Cardiac muscle cell (in vitro differentiated cells and primary cell): ENCODE measurements around the gene CTNNA2. TPM values are rescaled to one million over a fixed set of nuclear protein-coding genes. Genes with fewer than 3 reads are reported as not detected.

Source experiments
- DNase-seq, 2 donors: peaks; one replicate each; pipeline versions ENCODE4 v3.0.0 to v3.0.0-alpha.2; 2010 to 2017; ENCODE audit warnings: low read depth in 1 of 2, low spot score in 1 of 2
- H3K27ac ChIP-seq: fragments of 200-600 bp; sonication (generic); 2 replicates; pipeline ENCODE4 v1.5.1; 2016
- H3K27me3 ChIP-seq: fragments of 200-600 bp; sonication (generic); 2 replicates; pipeline ENCODE4 v1.6.0; 2016; ENCODE audit warnings: control low read depth
- H3K36me3 ChIP-seq: fragments of 200-600 bp; sonication (generic); 2 replicates; pipeline ENCODE4 v1.5.1; 2016; ENCODE audit warnings: control low read depth
- H3K4me1 ChIP-seq: fragments of 200-600 bp; sonication (generic); 2 replicates; pipeline ENCODE4 v1.8.1; 2017; ENCODE audit warnings: low read depth, mild to moderate bottlenecking, mixed run types
- H3K4me3 ChIP-seq: fragments of 200-600 bp; sonication (generic); 2 replicates; pipeline ENCODE4 v1.5.1; 2016; ENCODE audit warnings: mild to moderate bottlenecking
- H3K9me3 ChIP-seq: fragments of 200-600 bp; sonication (generic); 2 replicates; pipeline ENCODE4 v1.5.1; 2017; ENCODE audit warnings: low read depth, mild to moderate bottlenecking, control low read depth
- CTCF ChIP-seq: IDR thresholded peaks from 2 replicates; pipeline ENCODE4 v1.5.1; 2012; ENCODE audit warnings: low read depth, mild to moderate bottlenecking, low read length
- polyA plus RNA-seq: library from polyadenylated mRNA; unstranded; fragments of >200 nt; fragmentation: Nextera tagmentation; extraction: Ambion mirVana; gene quantifications from 2 replicates; pipeline ENCODE4 v1.2.1, GENCODE V29; 2016
- total RNA-seq: library from RNA; depleted of rRNA; stranded (reverse); fragments of >200 nt; gene quantifications from 2 replicates; pipeline ENCODE4 v1.2.3, GENCODE V29; 2016

CTNNA2 gene
- total and polyA plus RNA-seq, 2 experiments from 2014 or later: 7.4 to 17.4 TPM

- no peaks in the 10 kb centered on the region for H3K4me1 ChIP-seq
- no peak for DNase-seq
- H3K27ac ChIP-seq: no peak overlapping the region
- H3K4me3 ChIP-seq: no peak overlapping the region
- TF ChIP-seq CTCF: no peak
- H3K36me3 ChIP-seq: no peaks in the 10 kb centered on the region
- H3K9me3 ChIP-seq: no peaks in the 10 kb centered on the region
- H3K27me3 ChIP-seq: no peaks in the 10 kb centered on the region
Observed at GRCh38 chr2:79822136-79822535, 309.3 kb downstream of the CTNNA2 start.

GRCh38 chr2:79824086-79824786 is 311.4 kb downstream of the CTNNA2 start:
- Histone ChIP-seq H3K4me3 (no peak overlapping the region), H3K9me3 (no peaks in the 10 kb centered on the region), H3K4me1 (no peaks in the 10 kb centered on the region), H3K27ac (no peak overlapping the region), H3K36me3 (no peaks in the 10 kb centered on the region), H3K27me3 (no peaks in the 10 kb centered on the region)
- no peak for DNase-seq
- TF ChIP-seq CTCF: no peak

- Histone ChIP-seq H3K27ac (no peak overlapping the region), H3K27me3 (no peaks in the 10 kb centered on the region), H3K9me3 (no peaks in the 10 kb centered on the region), H3K4me3 (no peak overlapping the region), H3K36me3 (no peaks in the 10 kb centered on the region), H3K4me1 (no peaks in the 10 kb centered on the region)
- no peak for TF ChIP-seq CTCF
- DNase-seq: no peak
Observed at GRCh38 chr2:79827881-79828280, 315.0 kb downstream of the CTNNA2 start.

GRCh38 chr2:79830501-79830900 is 317.6 kb downstream of the CTNNA2 start:
- Histone ChIP-seq H3K4me1 (no peaks in the 10 kb centered on the region), H3K4me3 (no peak overlapping the region), H3K27ac (no peak overlapping the region), H3K36me3 (no peaks in the 10 kb centered on the region), H3K9me3 (no peaks in the 10 kb centered on the region), H3K27me3 (no peaks in the 10 kb centered on the region)
- no peak for TF ChIP-seq CTCF
- DNase-seq: no peak

- TF ChIP-seq CTCF: no peak
Observed at GRCh38 chr2:79831961-79832360, 319.1 kb downstream of the CTNNA2 start.

More at GRCh38 chr2:79831961-79832360, 319.1 kb downstream of the CTNNA2 start:
- Histone ChIP-seq H3K4me3 (no peak overlapping the region), H3K27ac (no peak overlapping the region), H3K4me1 (no peaks in the 10 kb centered on the region), H3K9me3 (no peaks in the 10 kb centered on the region), H3K27me3 (no peaks in the 10 kb centered on the region), H3K36me3 (no peaks in the 10 kb centered on the region)
- no peak for DNase-seq
